Activated T-cell treated with anti-CD3 and anti-CD28 coated beads, Interleukin-2, amount 50 U/mL, for 72 hours (primary cell): ENCODE data around the gene DNM2. TPM values are rescaled to one million over a fixed set of nuclear protein-coding genes. Genes with fewer than 3 reads are reported as not detected.

Experiments used
- ATAC-seq, 2 donors: fragments of 150-1000 bp; cut with Tn5 transposase; replicated peaks in 1 of 2; 2 replicates each; pipeline ENCODE4 v1.10.0; 2021; ENCODE audit warnings: moderate library complexity in 2 of 2, mild to moderate bottlenecking in 1 of 2
- DNase-seq, 2 donors: peaks; one replicate each; pipeline ENCODE4 v3.0.0; 2021 to 2022; ENCODE audit warnings: mixed read lengths in 1 of 2
- H3K27ac Mint-ChIP-seq: one replicate; pipeline ENCODE4 v1.8.0; 2022; ENCODE audit warnings: mild to moderate bottlenecking, moderate library complexity, mixed read lengths
- H3K27me3 Mint-ChIP-seq: one replicate; pipeline ENCODE4 v1.8.0; 2022; ENCODE audit warnings: low read depth, mixed read lengths
- H3K36me3 Mint-ChIP-seq, 2 donors: one replicate each; pipeline ENCODE4 v1.8.0; 2022; ENCODE audit warnings: mixed read lengths in 2 of 2, mild to moderate bottlenecking in 1 of 2; ENCODE audit not compliant: insufficient read depth in 2 of 2
- H3K4me1 Mint-ChIP-seq: one replicate; pipeline ENCODE4 v1.8.0; 2022; ENCODE audit warnings: low read depth, mixed read lengths
- H3K4me3 Mint-ChIP-seq, 2 donors: one replicate each; pipeline ENCODE4 v1.8.0; 2022; ENCODE audit warnings: mild to moderate bottlenecking in 2 of 2, mixed read lengths in 2 of 2, moderate library complexity in 2 of 2
- H3K9me3 Mint-ChIP-seq, 2 donors: one replicate each; pipeline ENCODE4 v1.8.0; 2022; ENCODE audit warnings: mixed read lengths in 2 of 2
- total RNA-seq, 2 donors: library from RNA; stranded (reverse); gene quantifications; one replicate each; pipeline ENCODE4 v1.2.3, GENCODE V29; 2022

Gene DNM2
- total RNA-seq, 2 donors from 2014 or later = 241 to 266 TPM

DNA sequence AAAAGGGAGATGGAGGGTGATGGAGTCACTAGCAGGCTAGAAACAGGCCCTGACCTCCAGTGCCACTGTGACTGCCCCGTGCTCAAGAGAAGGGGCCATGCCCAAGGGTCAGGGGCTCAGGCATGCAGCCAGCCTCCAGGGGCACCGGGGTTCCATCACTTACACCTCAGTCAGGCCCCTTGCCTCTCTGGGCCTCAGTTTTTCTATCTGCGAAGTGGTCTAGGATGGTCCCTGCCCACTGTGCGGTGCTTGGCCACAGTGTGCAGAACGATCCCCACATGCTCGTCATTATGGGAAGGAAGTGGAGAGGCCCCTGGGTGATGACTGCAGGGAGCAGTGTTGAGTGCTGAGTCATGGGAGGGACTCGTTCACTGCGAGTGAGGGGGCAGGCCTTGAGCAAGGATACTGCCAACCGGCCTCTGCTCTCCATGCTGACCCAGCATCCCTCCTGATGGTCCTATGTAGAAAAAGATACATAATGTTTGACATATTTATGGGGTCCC lies 95.1 kb downstream of the DNM2 start:
- Mint-ChIP-seq H3K27me3 (no peaks in the 10 kb centered on the region), H3K4me3 (peak overlapping the region; percentile 29 to 62), H3K9me3 (peaks cover 0 to 6% of the 10 kb centered on the region in 2 donors), H3K36me3 (peaks cover 9 to 22% of the 10 kb centered on the region in 2 donors), H3K27ac (peak overlapping the region; percentile 95), H3K4me1 (peaks cover 36% of the 10 kb centered on the region)
- peak; percentile 76 to 83 for ATAC-seq
- DNase-seq = peak; percentile 57 to 68

DNA sequence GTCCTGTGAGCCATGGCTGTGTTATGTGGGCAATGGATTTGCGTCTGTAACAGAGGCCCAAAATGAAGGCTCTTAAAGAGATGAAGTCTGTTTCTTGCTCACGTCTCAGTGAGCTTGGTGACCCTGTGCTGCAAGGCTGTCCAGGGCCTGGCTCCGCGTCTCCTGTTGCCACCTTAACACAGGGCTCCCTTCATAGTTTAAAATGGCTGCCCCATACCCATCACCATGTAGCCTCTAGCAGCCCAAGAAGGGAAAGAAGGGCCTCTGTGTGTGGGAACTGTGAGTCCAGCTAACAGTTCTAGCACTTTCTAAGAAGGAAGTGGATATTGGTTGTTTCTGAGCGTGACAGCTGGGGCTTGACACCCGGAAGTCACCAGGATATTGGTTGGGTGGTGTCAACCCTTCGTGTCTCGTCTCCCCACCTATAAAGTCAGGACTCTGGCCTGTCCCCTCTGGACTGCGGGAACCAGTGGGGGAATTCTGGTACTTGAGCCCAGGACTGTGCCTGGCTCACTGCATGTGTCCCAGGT lies 97.2 kb downstream of the DNM2 start:
- ATAC-seq = no peak
- Mint-ChIP-seq H3K9me3 (no peaks in the 10 kb centered on the region), H3K36me3 (peaks cover 6 to 14% of the 10 kb centered on the region in 2 donors), H3K4me1 (peaks cover 19% of the 10 kb centered on the region), H3K27me3 (no peaks in the 10 kb centered on the region), H3K4me3 (no peak overlapping the region), H3K27ac (peak overlapping the region; percentile 80)
- DNase-seq = no peak

DNA sequence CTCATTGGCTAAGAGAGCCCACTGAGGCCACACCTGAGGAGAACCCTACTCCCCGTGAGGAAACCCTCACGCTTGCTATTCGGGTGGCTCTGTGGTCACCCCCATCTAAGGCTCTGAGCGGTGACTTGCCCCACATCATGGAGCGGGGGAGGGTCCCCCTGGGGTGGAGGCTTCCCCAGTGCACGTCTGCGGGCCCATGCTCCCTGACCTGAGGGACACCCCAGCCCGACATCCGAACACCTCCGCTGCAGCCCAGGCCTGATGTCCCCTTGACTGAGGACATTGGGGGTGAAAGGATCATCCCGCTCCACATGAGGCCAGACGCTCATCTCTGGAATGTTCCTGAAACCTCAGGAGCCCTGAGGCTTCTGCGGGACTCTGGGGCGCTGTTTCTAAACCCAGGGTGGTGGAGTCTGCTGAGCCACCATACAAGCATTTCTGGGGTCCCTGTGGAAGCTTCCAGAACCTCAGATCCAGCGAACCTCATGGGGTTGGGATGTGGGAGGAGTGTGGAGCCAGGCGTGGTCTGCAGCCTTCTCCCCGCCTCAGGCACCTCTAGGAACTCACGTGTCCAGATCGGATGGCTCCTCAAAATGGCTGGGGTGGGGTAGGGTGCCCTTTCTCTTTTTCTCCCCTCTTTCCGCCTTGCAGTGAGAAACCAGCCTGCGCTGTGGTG lies 98.2 kb downstream of the DNM2 start:
- DNase-seq = no peak
- Mint-ChIP-seq H3K27ac (peak overlapping the region; percentile 46), H3K36me3 (peaks cover 9 to 18% of the 10 kb centered on the region in 2 donors), H3K4me3 (no peak overlapping the region), H3K4me1 (peaks cover 19% of the 10 kb centered on the region), H3K9me3 (no peaks in the 10 kb centered on the region), H3K27me3 (no peaks in the 10 kb centered on the region)
- ATAC-seq = no peak

DNA sequence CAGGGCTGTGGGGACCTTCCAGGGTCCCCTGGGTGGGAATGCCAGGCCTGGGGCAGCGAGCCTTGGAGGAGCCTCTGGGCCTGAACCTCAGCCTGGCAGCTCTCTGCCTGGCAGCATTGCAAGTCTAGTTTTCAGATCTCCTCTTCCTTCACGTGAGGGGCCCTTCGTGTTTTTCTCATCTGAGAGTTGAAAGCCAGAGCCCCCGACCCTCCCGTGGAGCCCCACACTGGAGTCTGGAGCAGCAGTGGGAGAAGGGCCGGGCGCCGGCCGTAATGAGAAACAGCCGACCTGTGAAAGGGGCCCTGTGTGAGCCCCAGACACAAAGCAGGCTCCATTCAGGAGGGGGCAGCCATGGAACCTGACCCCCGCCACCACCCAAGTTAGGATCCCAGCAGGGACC lies 98.8 kb downstream of the DNM2 start:
- ATAC-seq = no peak
- Mint-ChIP-seq H3K27ac (no peak overlapping the region), H3K4me1 (peaks cover 19% of the 10 kb centered on the region), H3K9me3 (no peaks in the 10 kb centered on the region), H3K36me3 (peaks cover 9 to 19% of the 10 kb centered on the region in 2 donors), H3K4me3 (no peak overlapping the region), H3K27me3 (no peaks in the 10 kb centered on the region)
- no peak for DNase-seq

DNA sequence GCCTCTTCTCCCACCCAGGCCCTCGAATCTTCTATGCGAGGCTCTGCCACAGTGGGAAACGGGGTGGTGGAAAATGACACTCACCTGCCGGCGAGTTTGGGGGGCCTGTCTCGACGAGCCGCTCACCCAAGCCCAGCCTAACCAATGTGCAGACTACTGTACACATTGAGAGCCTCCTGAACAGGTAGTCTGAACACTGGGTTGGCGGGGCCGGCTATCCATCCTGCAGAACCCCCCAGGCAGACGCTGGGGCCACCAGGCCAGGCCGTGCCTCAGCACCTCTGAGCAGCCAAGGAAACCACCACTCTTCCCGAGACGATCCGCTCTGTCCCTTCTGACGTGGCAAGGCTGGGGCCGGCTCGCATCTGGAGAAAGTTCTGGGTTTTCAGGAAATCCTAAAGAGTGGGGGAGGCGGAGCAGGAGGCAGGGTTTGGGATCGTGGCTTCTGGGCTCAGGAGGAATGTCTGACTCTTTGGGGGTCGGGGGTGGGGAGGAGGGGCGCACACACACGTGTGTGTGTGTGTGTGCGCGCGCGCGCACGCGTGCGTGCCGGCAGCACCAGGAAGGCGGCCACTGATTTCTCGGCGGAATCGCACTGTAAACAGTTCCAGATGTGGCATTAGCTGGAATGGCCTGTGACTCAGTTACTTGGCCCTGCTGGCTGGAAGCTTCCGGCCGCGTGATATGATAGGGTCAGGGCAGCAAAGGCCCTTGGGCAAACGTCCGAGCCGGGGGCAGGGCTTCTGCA lies 99.6 kb downstream of the DNM2 start:
- ATAC-seq (no peak), DNase-seq (no peak)
- Mint-ChIP-seq H3K27me3 (no peaks in the 10 kb centered on the region), H3K4me3 (no peak overlapping the region), H3K36me3 (peaks cover 9 to 19% of the 10 kb centered on the region in 2 donors), H3K4me1 (peaks cover 12% of the 10 kb centered on the region), H3K9me3 (no peaks in the 10 kb centered on the region), H3K27ac (no peak overlapping the region)

DNA sequence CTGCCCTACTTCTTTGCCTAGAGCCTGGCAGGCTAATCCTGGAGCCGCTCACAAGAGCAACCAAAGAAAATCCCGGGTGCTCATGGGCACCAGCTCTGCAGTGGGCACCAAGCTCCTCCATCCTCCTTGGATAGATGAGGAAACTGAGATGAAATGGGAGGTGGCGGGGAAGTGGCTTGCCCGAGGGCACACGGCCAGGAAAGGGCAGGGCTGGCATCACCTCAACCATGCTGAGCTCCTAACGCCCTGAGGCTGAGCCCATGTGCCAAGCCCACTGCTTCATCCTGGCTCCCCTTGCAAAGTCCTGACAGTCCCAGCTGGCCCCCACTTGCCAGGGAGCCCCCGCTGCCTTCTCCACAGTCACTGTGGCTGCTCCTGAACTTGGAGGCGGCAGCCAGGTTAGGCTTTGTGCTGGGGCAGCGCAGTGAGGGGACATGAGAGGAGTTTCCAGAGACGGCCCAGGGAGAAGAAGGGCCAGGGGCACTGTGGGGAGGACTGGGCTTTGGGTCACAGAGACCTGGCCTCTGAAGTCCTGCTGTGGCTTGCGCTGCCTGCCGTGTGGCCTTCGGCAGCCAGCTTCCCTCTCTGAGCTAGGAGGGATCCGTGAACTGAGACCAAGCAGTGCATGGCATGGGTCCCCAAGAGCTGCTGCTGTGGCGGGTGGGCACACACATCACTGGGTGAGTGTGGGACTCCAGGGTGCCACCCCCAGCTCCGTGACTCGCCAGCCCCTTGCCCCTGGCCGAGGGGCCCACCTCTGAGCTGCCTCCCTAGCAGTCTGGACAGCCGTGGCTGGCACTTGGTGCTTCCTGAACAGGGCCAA lies 100.6 kb downstream of the DNM2 start:
- H3K27me3 Mint-ChIP-seq = no peaks in the 10 kb centered on the region
- no peak for ATAC-seq

DNA sequence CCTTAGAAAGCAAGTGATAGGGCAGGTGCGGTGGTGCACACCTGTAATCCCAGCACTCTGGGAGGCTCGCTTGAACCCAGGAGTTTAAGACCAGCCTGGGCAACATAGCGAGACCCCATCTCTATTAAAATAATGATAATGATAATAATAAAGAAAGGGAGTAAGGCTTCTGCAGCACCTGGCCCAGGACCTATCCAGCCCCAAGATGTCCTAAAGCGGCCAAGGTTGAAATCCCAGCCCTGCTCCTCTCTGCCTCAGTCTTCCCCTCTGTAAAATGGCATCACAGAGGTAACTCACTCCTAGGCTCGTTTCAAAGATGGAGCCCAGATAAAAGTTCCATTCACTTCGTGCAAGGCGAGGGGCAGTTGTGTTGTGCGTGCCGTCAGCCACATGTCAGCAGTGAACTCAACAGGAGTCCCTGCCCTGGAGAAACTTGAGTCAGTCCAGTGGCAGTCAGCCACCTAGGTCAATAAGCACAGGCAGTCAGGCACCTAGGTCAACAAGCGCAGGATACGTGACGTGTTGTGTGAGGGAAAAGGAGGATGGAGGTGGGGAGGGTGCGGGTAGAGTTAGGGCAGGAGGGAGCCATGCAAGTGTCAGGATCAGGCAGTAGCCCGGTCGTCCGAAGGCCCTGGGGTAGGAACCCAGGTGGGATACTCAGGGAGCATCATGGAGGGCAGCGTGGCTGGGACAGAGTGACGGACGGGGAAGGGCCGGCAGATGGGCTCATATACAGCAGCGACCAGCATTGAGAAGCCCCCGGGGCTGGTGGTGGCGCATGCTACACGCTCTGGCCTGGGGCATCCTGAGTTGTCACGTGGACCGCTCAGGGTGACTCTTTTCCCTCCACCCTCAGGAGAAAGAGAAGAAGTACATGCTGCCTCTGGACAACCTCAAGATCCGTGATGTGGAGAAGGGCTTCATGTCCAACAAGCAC lies 101.5 kb downstream of the DNM2 start:
- Mint-ChIP-seq H3K27me3 (no peaks in the 10 kb centered on the region), H3K9me3 (no peaks in the 10 kb centered on the region), H3K36me3 (peaks cover 9 to 18% of the 10 kb centered on the region in 2 donors), H3K27ac (peak overlapping the region; percentile 61), H3K4me3 (no peak overlapping the region), H3K4me1 (no peaks in the 10 kb centered on the region)
- no peak for DNase-seq
- ATAC-seq = no peak

More for the DNA sequence above, 100.6 kb downstream of the DNM2 start:
- peaks cover 9 to 19% of the 10 kb centered on the region in 2 donors for H3K36me3 Mint-ChIP-seq
- no peak for DNase-seq
- no peak overlapping the region for H3K4me3 Mint-ChIP-seq
- no peaks in the 10 kb centered on the region for H3K9me3 Mint-ChIP-seq
- H3K27ac Mint-ChIP-seq = peak overlapping the region; percentile 74
- peaks cover 1% of the 10 kb centered on the region for H3K4me1 Mint-ChIP-seq

DNA sequence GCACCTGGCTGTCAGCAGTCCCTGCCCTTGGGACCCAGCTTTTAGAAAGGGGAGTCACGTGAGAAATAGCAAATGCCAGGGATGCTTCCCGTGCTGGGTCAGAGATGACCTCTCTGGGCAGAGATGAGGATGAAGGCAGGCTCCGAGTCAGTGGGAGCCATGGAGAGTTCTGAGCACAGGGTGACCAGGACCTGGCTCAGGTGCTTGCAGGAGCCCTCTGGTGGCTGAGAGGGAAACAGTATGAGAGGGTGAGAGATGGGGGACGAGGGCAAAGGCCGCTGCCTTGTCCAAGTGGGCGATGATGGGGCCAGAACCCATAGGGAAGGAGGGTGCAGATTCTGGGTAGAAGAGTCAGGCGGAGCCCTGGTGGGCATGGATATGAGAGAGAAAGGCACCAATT lies 102.3 kb downstream of the DNM2 start:
- H3K9me3 Mint-ChIP-seq = no peaks in the 10 kb centered on the region
- ATAC-seq (peak; percentile 34 to 36), DNase-seq (no peak)
- no peak overlapping the region for H3K4me3 Mint-ChIP-seq
- H3K27me3 Mint-ChIP-seq = no peaks in the 10 kb centered on the region
- H3K4me1 Mint-ChIP-seq = no peaks in the 10 kb centered on the region
- H3K36me3 Mint-ChIP-seq = peaks cover 9 to 18% of the 10 kb centered on the region in 2 donors
- peak overlapping the region; percentile 61 for H3K27ac Mint-ChIP-seq

DNA sequence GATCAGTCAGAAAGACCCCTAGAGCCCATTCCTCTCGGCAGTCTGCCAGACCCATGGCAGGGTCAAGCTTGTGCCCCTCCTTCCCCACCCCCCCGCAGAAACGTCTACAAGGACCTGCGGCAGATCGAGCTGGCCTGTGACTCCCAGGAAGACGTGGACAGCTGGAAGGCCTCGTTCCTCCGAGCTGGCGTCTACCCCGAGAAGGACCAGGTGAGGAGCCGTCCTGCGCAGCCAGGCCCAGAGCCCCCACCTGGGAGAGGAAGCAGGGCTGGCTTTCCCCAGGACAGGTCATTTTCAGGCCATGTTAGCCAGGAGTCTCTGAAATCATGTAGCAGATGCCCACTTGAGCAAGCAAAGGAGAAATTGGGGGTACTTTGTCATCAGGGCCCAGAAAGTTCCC lies 105.8 kb downstream of the DNM2 start:
- Mint-ChIP-seq H3K27ac (no peak overlapping the region), H3K4me3 (no peak overlapping the region), H3K9me3 (no peaks in the 10 kb centered on the region), H3K4me1 (no peaks in the 10 kb centered on the region), H3K27me3 (no peaks in the 10 kb centered on the region), H3K36me3 (peaks cover 9 to 19% of the 10 kb centered on the region in 2 donors)
- DNase-seq (no peak), ATAC-seq (no peak)

DNA sequence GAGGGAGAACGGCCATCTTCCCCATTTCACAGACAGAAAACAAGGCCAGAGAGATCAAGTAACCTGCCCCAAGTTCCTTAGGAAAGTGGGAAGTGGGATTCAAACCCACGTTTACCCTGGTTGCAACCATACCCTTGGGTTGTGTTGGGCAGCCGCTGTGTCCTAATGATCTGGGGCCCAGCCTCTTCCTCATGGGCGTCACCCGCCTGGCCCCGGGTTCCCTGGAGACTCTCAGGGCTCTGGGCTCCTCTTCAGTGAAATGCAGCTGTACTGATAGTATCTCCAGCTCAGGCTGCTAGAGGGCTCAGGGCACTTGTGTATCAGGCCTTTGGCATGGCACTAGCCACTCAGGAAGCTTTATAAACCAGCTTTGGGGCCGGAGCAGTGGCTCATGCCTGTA lies 108.4 kb downstream of the DNM2 start:
- Mint-ChIP-seq H3K9me3 (no peaks in the 10 kb centered on the region), H3K4me1 (no peaks in the 10 kb centered on the region), H3K27ac (no peak overlapping the region), H3K36me3 (peaks cover 0 to 9% of the 10 kb centered on the region in 2 donors), H3K27me3 (no peaks in the 10 kb centered on the region), H3K4me3 (no peak overlapping the region)
- ATAC-seq (no peak), DNase-seq (no peak)

DNA sequence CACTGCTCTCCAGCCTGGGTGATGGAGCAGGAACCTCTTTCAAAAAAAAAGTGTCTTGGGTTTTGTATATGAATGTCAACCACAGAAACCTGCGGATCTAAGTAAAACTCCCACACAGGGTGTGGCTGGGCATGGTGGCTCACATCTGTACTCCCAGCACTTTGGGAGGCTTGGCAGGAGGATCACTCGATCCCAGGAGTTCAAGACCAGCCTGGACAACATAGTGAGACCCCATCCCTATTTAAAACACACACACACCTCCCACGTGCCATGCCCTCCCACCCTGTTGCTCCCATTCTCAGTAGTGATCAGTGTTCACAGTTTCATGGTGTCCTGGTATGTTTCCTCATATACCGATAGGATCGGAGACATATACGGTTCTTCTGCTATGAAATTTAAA lies 109.0 kb downstream of the DNM2 start:
- ATAC-seq (no peak), DNase-seq (no peak)
- Mint-ChIP-seq H3K4me1 (no peaks in the 10 kb centered on the region), H3K9me3 (no peaks in the 10 kb centered on the region), H3K27me3 (no peaks in the 10 kb centered on the region), H3K36me3 (peaks cover 0 to 9% of the 10 kb centered on the region in 2 donors), H3K4me3 (no peak overlapping the region), H3K27ac (peak overlapping the region; percentile 50)
